GM11168 (cell line): ENCODE data around the gene ZNF394.

ENCODE experiments used
- in situ Hi-C: fragments of 300-500 bp; cut with MboI; formaldehyde crosslinking; loops from one replicate; pipeline ENCODE4 v1.12.0; 2022; ENCODE audit warnings: low sequenced_read_pairs; ENCODE audit not compliant: unreplicated experiment

ZNF394 gene

GRCh38 chr7:99497766-99498545 lies 2.1 kb downstream of the ZNF394 start:
- in situ Hi-C loops, result no loop called here

- in situ Hi-C loops, result no loop called here
Measured at GRCh38 chr7:99493823-99494222, 6.3 kb downstream of the ZNF394 start.

DNA sequence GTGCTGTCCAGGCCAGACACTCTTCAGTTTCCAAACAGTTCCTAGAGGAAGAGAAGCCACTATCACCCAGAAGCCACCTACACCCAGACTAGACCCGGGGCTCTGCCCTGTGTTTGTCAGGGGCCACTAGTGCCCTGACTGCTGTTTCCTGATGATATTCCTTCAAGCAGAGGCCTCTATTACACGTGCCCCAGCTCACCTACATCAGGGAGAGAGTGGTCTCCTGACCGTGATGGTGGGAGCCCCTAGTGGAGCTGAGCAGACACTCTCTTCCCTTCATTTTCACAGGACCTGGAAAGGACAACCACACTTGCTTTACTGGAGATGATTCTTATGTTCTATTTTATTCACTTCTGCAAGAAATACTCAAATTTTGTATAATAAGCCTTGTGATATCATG lies 9.2 kb downstream of the ZNF394 start:
- in situ Hi-C loops, result no loop called here

- in situ Hi-C loops, result no loop called here
Measured at GRCh38 chr7:99489235-99489634, 10.8 kb downstream of the ZNF394 start.

GRCh38 chr7:99485094-99485493 lies 15.0 kb downstream of the ZNF394 start:
- in situ Hi-C loops, result no loop called here

GRCh38 chr7:99478464-99479440 lies 21.3 kb downstream of the ZNF394 start:
- in situ Hi-C loops, result no loop called here

DNA sequence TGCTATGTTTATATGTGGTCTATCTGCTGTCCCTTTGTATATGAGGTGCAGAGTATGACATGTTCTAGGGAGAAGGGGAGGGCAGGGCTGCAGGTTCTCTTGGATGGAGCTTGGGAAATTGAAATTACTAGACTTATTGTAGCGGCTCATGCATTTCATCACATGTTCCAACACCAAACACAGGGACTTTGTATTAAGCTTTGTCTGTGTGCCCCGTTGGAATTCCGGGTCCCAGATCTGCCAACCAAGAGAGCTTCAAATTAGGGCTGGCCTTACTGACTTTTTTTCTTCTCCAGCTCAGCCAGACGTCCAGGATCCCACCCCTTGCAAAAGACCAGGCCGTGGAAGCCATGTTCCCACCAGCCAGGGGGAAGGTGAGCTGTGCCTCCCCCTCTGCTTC lies 24.0 kb downstream of the ZNF394 start:
- in situ Hi-C loops, result no loop called here

GRCh38 chr7:99473315-99473596 lies 26.8 kb downstream of the ZNF394 start:
- in situ Hi-C loops, result no loop called here

- in situ Hi-C loops, result no loop called here
Measured at GRCh38 chr7:99472561-99473314, 27.3 kb downstream of the ZNF394 start, which contains the start of gene ZNF789. ZNF789 (plus strand) TSS chr7:99472890; CDS start chr7:99476457, 3,567 bp downstream.

GRCh38 chr7:99469381-99470065 lies 30.6 kb downstream of the ZNF394 start:
- in situ Hi-C loops, result no loop called here

- in situ Hi-C loops, result no loop called here
Measured at GRCh38 chr7:99468336-99468918, 31.7 kb downstream of the ZNF394 start.

GRCh38 chr7:99465421-99465768 lies 34.7 kb downstream of the ZNF394 start:
- in situ Hi-C loops, result no loop called here

- in situ Hi-C loops, result no loop called here
Measured at GRCh38 chr7:99461221-99461620, 38.9 kb downstream of the ZNF394 start.

GRCh38 chr7:99460651-99461050 lies 39.4 kb downstream of the ZNF394 start:
- in situ Hi-C loops, result no loop called here

- in situ Hi-C loops, result no loop called here
Measured at GRCh38 chr7:99459087-99459486, 41.0 kb downstream of the ZNF394 start.

DNA sequence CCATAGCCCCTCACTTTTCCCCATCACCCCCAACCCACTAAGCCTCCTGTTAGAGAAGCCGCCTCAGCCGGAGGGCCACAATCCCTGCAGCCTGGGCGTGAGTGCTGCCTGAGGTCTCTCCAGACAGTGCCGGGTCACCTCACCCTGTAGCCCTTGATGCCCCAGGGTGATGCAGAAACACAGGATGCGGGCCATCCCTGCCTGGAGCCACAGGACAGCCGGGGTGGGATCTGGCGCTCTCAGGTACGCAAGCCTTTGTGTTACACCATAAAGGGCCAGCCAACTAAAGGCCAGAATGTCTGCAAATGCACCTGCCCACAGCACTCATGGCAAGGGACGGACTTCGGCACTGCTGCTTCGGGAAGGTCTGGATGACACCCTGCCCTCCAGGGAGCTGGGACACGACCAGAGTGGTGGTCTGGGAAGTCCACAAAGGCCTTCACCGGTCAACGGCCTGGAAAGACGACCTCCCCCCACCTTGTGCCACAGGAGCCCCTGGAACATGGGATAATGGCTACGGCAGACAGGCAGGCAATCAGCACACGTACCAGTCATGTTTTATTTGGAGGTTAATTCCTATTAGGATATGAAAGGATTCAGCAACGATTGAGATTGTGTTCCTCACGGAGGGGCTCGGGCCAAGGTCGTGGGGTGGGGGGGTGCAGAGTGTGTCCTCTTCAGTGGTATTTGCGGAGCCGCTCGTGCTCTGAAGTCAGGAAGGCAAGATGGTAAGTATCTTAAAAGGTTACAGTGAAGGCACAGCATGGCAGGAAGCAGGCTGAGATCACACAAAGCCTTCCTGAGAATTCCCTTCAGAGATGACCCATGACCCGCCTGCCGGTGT lies 42.2 kb downstream of the ZNF394 start:
- in situ Hi-C loops, result no loop called here

DNA sequence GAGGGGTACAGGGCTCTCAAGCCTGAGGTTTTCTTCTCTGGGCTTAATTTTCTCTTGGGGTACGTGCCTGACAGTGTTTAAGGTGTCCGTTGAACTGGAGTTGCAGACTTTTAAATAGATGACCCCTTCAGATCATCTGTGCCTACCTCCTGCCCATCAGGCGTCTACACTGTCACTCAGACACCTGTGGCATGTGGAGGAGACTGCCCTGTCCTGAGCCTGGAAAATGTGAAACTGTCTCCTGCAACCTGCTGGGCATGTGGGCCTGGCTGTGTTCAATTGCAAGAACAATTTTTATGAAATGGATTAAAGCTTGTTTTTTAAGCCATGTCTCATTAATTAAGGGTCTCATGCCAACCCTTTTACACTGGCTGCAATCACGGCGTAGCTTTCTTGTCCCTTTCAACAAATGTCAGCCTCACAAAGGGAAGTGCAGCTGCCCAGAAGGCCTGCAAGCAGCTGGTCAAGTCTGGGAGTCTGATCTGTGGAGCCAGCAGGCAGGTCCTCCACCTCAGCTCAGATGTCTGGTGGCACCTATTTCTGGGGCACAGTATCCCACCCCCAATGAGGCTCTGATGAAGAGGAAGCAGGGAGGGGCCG lies 42.9 kb downstream of the ZNF394 start:
- in situ Hi-C loops, result no loop called here

- in situ Hi-C loops, result no loop called here
Measured at GRCh38 chr7:99456288-99456687, 43.8 kb downstream of the ZNF394 start.

DNA sequence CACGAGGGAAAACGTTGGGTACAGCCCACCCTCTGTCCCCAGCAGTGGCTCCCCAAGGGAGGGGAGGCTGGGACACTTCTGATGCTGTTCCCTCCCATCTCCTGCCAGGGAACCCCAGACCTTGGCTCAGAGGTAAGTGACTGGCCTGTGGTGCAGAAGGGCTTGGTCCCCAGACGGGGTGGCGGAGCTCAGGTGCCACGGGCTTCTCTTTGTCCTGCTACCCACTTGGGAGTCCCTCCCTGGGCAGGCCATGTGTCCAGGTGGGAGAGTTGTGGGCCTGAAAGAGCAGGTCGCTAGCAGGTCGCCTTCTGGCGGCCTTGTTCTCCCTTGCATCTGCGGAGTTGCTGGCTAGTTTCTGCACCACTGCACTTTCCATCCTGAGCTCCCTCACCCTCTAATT lies 44.2 kb downstream of the ZNF394 start:
- in situ Hi-C loops, result no loop called here
